B cell (primary cell): Measurements from ENCODE around the gene MEOX2. TPM values are rescaled to one million over a fixed set of nuclear protein-coding genes. Genes with fewer than 3 reads are reported as not detected.

Source experiments
- ATAC-seq: fragments of 200-7000 bp; cut with Tn5 transposase; one replicate; pipeline ENCODE4 v1.10.0; 2021; ENCODE audit warnings: low read depth, mild to moderate bottlenecking, moderate number of reproducible peaks, moderate library complexity
- CTCF ChIA-PET: fragments of 350-600 bp; sonication (Branson Sonifier 250); formaldehyde crosslinking; loops from one replicate; lab custom pipeline; 2021; ENCODE audit warnings: antibody characterized with exemption, inconsistent platforms; lab: Charles Lee
- POLR2A ChIA-PET: fragments of 350-600 bp; sonication (Branson Sonifier 250); formaldehyde crosslinking; loops from one replicate; lab custom pipeline; 2021; ENCODE audit warnings: antibody characterized with exemption; lab: Charles Lee
- DNase-seq: peaks from one replicate; pipeline ENCODE4 v3.0.0; 2013
- H2AFZ ChIP-seq: 2 replicates; pipeline ENCODE4 v1.6.1; 2012; ENCODE audit warnings: mild to moderate bottlenecking, low read depth, low read length; ENCODE audit not compliant: insufficient read depth, poor library complexity, severe bottlenecking
- H3K27ac ChIP-seq, 2 donors: 1 replicate in 1 of 2; 2 replicates in 1 of 2; pipeline ENCODE4 v1.5.1; 2012 to 2013; ENCODE audit warnings: low read length in 2 of 2, mild to moderate bottlenecking in 2 of 2, moderate library complexity in 1 of 2
- H3K27me3 ChIP-seq, 4 experiments: fragments of 200-600 bp in 1 of 4; sonication (generic) in 1 of 4; replicated peaks in 1 of 4; 1 replicate in 2 of 4; 2 replicates in 2 of 4; pipeline versions ENCODE4 v1.6.1 to v1.7.0; 2013 to 2016; ENCODE audit warnings: low read length in 3 of 4, mild to moderate bottlenecking in 2 of 4, mixed read lengths in 1 of 4, moderate library complexity in 1 of 4; ENCODE audit not compliant: insufficient read depth in 4 of 4, control insufficient read depth in 3 of 4; ENCODE audit errors: control extremely low read depth in 1 of 4
- H3K36me3 ChIP-seq, 2 experiments: replicated peaks in 1 of 2; 1 replicate in 1 of 2; 2 replicates in 1 of 2; pipeline versions ENCODE4 v1.6.1 to v1.7.1; 2013; ENCODE audit warnings: low read length in 1 of 2; ENCODE audit not compliant: insufficient read depth in 2 of 2, control insufficient read depth in 1 of 2; ENCODE audit errors: control extremely low read depth in 1 of 2, extremely low read depth in 1 of 2
- H3K4me1 ChIP-seq, 2 donors: fragments of 200-600 bp in 1 of 2; sonication (generic) in 1 of 2; 1 replicate in 1 of 2; 2 replicates in 1 of 2; pipeline versions ENCODE4 v1.5.1 to v1.6.1; 2013 to 2017; ENCODE audit warnings: low read length in 2 of 2; ENCODE audit not compliant: control insufficient read depth in 2 of 2, insufficient read depth in 2 of 2
- H3K4me2 ChIP-seq: replicated peaks from 2 replicates; pipeline ENCODE3; 2012; ENCODE audit warnings: mild to moderate bottlenecking, low read depth, low read length; ENCODE audit not compliant: poor library complexity, severe bottlenecking
- H3K4me3 ChIP-seq, 5 experiments: fragments of 200-600 bp in 1 of 5; sonication (generic) in 1 of 5; 1 replicate in 3 of 5; 2 replicates in 2 of 5; pipeline versions ENCODE4 v1.5.1 to v1.7.0; 2011 to 2016; ENCODE audit warnings: low read length in 4 of 5, mild to moderate bottlenecking in 4 of 5, low read depth in 2 of 5, control low read depth in 1 of 5, moderate library complexity in 1 of 5; ENCODE audit not compliant: insufficient read depth in 1 of 5; ENCODE audit errors: control extremely low read depth in 1 of 5, extremely low read depth in 1 of 5
- H3K79me2 ChIP-seq: fragments of 200-600 bp; sonication (generic); one replicate; pipeline ENCODE4 v1.6.0; 2016; ENCODE audit warnings: low read length; ENCODE audit not compliant: control insufficient read depth, insufficient read depth
- H3K9ac ChIP-seq: fragments of 200-600 bp; sonication (generic); 2 replicates; pipeline ENCODE4 v1.6.1; 2017; ENCODE audit warnings: mild to moderate bottlenecking, low read length, moderate library complexity
- H3K9me3 ChIP-seq, 3 donors: one replicate each; pipeline versions ENCODE4 v1.6.1 to v1.7.1; 2013; ENCODE audit warnings: low read length in 2 of 3; ENCODE audit not compliant: control insufficient read depth in 2 of 3, insufficient read depth in 1 of 3; ENCODE audit errors: control extremely low read depth in 1 of 3
- H4K20me1 ChIP-seq: 2 replicates; pipeline ENCODE4 v1.6.0; 2012; ENCODE audit warnings: mild to moderate bottlenecking, low read length; ENCODE audit not compliant: insufficient read depth, control insufficient read depth, poor library complexity, severe bottlenecking
- H3K27ac Mint-ChIP-seq: one replicate; pipeline ENCODE4 v1.8.0; 2021; ENCODE audit warnings: mixed read lengths
- H3K27me3 Mint-ChIP-seq: one replicate; pipeline ENCODE4 v1.8.0; 2021; ENCODE audit warnings: mixed read lengths
- H3K4me1 Mint-ChIP-seq: one replicate; pipeline ENCODE4 v1.8.0; 2021; ENCODE audit warnings: mixed read lengths
- H3K4me3 Mint-ChIP-seq: one replicate; pipeline ENCODE4 v1.8.0; 2021; ENCODE audit warnings: mixed read lengths
- H3K9me3 Mint-ChIP-seq: one replicate; pipeline ENCODE4 v1.8.0; 2022; ENCODE audit warnings: mixed read lengths; ENCODE audit not compliant: insufficient read depth
- EZH2 ChIP-seq: IDR thresholded peaks from 2 replicates; pipeline ENCODE4 v1.6.1; 2012; ENCODE audit warnings: borderline replicate concordance, low read depth, mild to moderate bottlenecking, moderate library complexity, low read length; ENCODE audit not compliant: insufficient read depth, poor library complexity, severe bottlenecking
- WGBS: methylation state at CpG from one replicate; pipeline ENCODE4 v1.1.5; 2013; ENCODE audit warnings: missing lambda C conversion rate; ENCODE audit not compliant: insufficient coverage; 5-methylcytosine and 5-hydroxymethylcytosine counted together
- intact Hi-C: fragments of 100-400 bp; cut with micrococcal nuclease; formaldehyde crosslinking; loops from one replicate; pipeline ENCODE4 v1.10.0; 2022
- polyA plus RNA-seq: library from polyadenylated mRNA; depleted of rRNA; stranded (reverse); fragments of >200 nt; gene quantifications from 2 replicates; pipeline ENCODE4 v1.2.3, GENCODE V29; 2012
- total RNA-seq, 2 donors: library from RNA; stranded (reverse); fragments of 120-200 nt in 1 of 2; gene quantifications; 1 replicate in 1 of 2; 2 replicates in 1 of 2; pipeline versions ENCODE4 v1.2.3 to v1.2.4, GENCODE V29; 2013 to 2022
- TF ChIP-seq, protein P1 (sequence below): fragments of 200-600 bp; IDR thresholded peaks from one replicate; pipeline ENCODE4 v1.8.0; 2022; ENCODE audit warnings: antibody characterized with exemption, mild to moderate bottlenecking

The MEOX2 gene
- total and polyA plus RNA-seq, 2 donors (not counting 1 experiment from before 2014, with no cell fraction given) = not detected

DNA sequence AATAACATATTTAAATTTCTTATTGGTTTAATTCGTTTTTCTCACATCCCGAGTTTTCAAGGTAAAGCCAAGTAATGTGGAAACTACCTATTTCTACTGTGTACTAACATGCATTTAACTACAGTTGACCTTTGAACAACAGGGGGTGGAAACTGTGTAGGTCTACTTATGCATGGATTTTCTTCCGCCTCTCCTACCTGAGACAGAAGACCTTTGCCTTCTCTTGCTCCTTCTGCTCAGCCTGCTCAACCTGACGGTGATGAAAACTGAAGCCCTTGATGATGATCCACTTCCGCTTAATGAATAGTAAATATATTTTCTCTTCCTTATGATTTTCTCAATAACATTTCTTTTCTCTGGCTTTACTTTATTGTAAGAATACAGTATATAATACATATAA lies 18.5 kb downstream of the MEOX2 start:
- Histone ChIP-seq H3K4me2 (no peak overlapping the region), H3K79me2 (no peaks in the 10 kb centered on the region), H3K36me3 (no peaks in the 10 kb centered on the region), H3K4me1 (no peaks in the 10 kb centered on the region), H3K4me3 (no peak overlapping the region), H3K27me3 (no peaks in the 10 kb centered on the region), H4K20me1 (no peaks in the 10 kb centered on the region), H2AFZ (no peak overlapping the region), H3K27ac (no peak overlapping the region), H3K9me3 (no peaks in the 10 kb centered on the region), H3K9ac (no peak overlapping the region)
- H3K9me3 Mint-ChIP-seq = no peaks in the 10 kb centered on the region
- no peaks in the 10 kb centered on the region for H3K27me3 Mint-ChIP-seq
- H3K4me1 Mint-ChIP-seq = no peaks in the 10 kb centered on the region
- WGBS = 80% methylated on average over 1 of the region's 5 CpGs
- H3K27ac Mint-ChIP-seq = no peak overlapping the region
- POLR2A ChIA-PET = no interaction called here
- no peak overlapping the region for H3K4me3 Mint-ChIP-seq
- ATAC-seq (no peak), DNase-seq (no peak)
- intact Hi-C loops = no loop called here
- no peak for TF ChIP-seq EZH2
- TF ChIP-seq, protein P1, sequence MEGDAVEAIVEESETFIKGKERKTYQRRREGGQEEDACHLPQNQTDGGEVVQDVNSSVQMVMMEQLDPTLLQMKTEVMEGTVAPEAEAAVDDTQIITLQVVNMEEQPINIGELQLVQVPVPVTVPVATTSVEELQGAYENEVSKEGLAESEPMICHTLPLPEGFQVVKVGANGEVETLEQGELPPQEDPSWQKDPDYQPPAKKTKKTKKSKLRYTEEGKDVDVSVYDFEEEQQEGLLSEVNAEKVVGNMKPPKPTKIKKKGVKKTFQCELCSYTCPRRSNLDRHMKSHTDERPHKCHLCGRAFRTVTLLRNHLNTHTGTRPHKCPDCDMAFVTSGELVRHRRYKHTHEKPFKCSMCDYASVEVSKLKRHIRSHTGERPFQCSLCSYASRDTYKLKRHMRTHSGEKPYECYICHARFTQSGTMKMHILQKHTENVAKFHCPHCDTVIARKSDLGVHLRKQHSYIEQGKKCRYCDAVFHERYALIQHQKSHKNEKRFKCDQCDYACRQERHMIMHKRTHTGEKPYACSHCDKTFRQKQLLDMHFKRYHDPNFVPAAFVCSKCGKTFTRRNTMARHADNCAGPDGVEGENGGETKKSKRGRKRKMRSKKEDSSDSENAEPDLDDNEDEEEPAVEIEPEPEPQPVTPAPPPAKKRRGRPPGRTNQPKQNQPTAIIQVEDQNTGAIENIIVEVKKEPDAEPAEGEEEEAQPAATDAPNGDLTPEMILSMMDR = no peak
- CTCF ChIA-PET = no interaction called here

DNA sequence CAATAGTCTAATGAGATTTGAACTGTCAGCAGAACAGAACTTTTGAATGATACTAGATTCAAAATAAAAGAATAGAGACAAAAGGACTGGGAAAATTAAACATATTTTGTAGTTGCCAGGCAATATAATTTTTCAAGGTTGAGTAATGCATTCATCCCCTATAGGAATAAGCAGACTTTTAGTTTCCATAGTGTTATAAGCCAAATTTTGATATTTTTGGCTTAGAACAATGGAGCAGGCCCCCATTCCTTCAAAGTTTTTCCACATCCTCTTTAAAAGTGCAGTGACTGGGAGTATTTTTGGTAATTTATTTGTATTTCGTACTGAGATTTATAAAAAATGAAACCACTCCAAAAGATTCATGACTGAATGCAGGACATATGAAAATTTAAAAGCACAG lies 24.0 kb downstream of the MEOX2 start:
- ChIA-PET POLR2A (no interaction called here), CTCF (no interaction called here)
- Histone ChIP-seq H3K27ac (no peak overlapping the region), H3K79me2 (no peaks in the 10 kb centered on the region), H3K4me3 (no peak overlapping the region), H2AFZ (no peak overlapping the region), H3K4me2 (no peak overlapping the region), H3K36me3 (no peaks in the 10 kb centered on the region), H3K9ac (no peak overlapping the region), H3K9me3 (no peaks in the 10 kb centered on the region), H3K4me1 (no peaks in the 10 kb centered on the region), H4K20me1 (no peaks in the 10 kb centered on the region), H3K27me3 (no peaks in the 10 kb centered on the region)
- Mint-ChIP-seq H3K27me3 (no peaks in the 10 kb centered on the region), H3K27ac (no peak overlapping the region), H3K4me1 (no peaks in the 10 kb centered on the region), H3K4me3 (no peak overlapping the region), H3K9me3 (no peaks in the 10 kb centered on the region)
- intact Hi-C loops = no loop called here
- TF ChIP-seq, protein P1 = no peak
- TF ChIP-seq EZH2 = no peak
- no CpG with 5 or more reads among the region's 1 CpG for WGBS
- ATAC-seq (no peak), DNase-seq (no peak)
